Natural killer cell (primary cell): ENCODE data around the gene MPPED1. TPM values are rescaled to one million over a fixed set of nuclear protein-coding genes. Genes with fewer than 3 reads are reported as not detected.

Experiments used
- ATAC-seq, 3 donors: fragments of 150-1000 bp in 2 of 3; fragments of 200-7000 bp in 1 of 3; cut with Tn5 transposase; 1 replicate in 1 of 3; 2 replicates in 2 of 3; pipeline ENCODE4 v1.10.0; 2021; ENCODE audit warnings: mild to moderate bottlenecking in 2 of 3, moderate library complexity in 2 of 3
- DNase-seq, 2 donors: peaks; one replicate each; pipeline versions ENCODE4 v3.0.0 to v3.0.0-alpha.2; 2013 to 2021; ENCODE audit warnings: mixed read lengths in 1 of 2
- H3K27ac ChIP-seq: one replicate; pipeline ENCODE4 v1.5.1; 2013; ENCODE audit warnings: mild to moderate bottlenecking, low read length
- H3K27me3 ChIP-seq: one replicate; pipeline ENCODE4 v1.6.1; 2013; ENCODE audit warnings: low read length; ENCODE audit not compliant: control insufficient read depth, insufficient read depth
- H3K36me3 ChIP-seq: one replicate; pipeline ENCODE4 v1.6.1; 2013; ENCODE audit warnings: low read length; ENCODE audit not compliant: control insufficient read depth, insufficient read depth
- H3K4me1 ChIP-seq: one replicate; pipeline ENCODE4 v1.6.1; 2013; ENCODE audit warnings: low read length; ENCODE audit not compliant: control insufficient read depth, insufficient read depth
- H3K4me3 ChIP-seq: one replicate; pipeline ENCODE4 v1.5.1; 2013; ENCODE audit warnings: low read length
- H3K9me3 ChIP-seq: one replicate; pipeline ENCODE4 v1.6.1; 2013; ENCODE audit warnings: low read length; ENCODE audit not compliant: control insufficient read depth, insufficient read depth
- H3K27ac Mint-ChIP-seq, 2 donors: one replicate each; pipeline ENCODE4 v1.8.0; 2022; ENCODE audit warnings: mild to moderate bottlenecking in 2 of 2, mixed read lengths in 2 of 2, moderate library complexity in 1 of 2
- H3K27me3 Mint-ChIP-seq, 2 donors: one replicate each; pipeline ENCODE4 v1.8.0; 2022; ENCODE audit warnings: low read depth in 2 of 2, mixed read lengths in 2 of 2
- H3K36me3 Mint-ChIP-seq: one replicate; pipeline ENCODE4 v1.8.0; 2022; ENCODE audit warnings: mixed read lengths
- H3K4me1 Mint-ChIP-seq, 2 donors: one replicate each; pipeline ENCODE4 v1.8.0; 2022; ENCODE audit warnings: mixed read lengths in 2 of 2
- H3K4me3 Mint-ChIP-seq: one replicate; pipeline ENCODE4 v1.8.0; 2022; ENCODE audit warnings: mild to moderate bottlenecking, moderate library complexity, mixed read lengths
- H3K9me3 Mint-ChIP-seq, 2 donors: one replicate each; pipeline ENCODE4 v1.8.0; 2022; ENCODE audit warnings: mixed read lengths in 2 of 2
- CTCF ChIP-seq: fragments of 200-600 bp; IDR thresholded peaks from one replicate; pipeline ENCODE4 v1.8.0; 2022; ENCODE audit warnings: antibody characterized with exemption
- WGBS: methylation state at CpG from one replicate; pipeline ENCODE4 v1.1.7; 2013; ENCODE audit warnings: missing lambda C conversion rate; ENCODE audit not compliant: insufficient coverage; 5-methylcytosine and 5-hydroxymethylcytosine counted together
- intact Hi-C: fragments of 100-400 bp; cut with micrococcal nuclease; formaldehyde crosslinking; loops from one replicate; pipeline ENCODE4 v1.14.2; 2022
- total RNA-seq, 4 donors: library from RNA; stranded (reverse); fragments of 120-200 nt in 1 of 4; gene quantifications; one replicate each; pipeline versions ENCODE4 v1.2.3 to v1.2.4, GENCODE V29; 2013 to 2022

Gene MPPED1
- total RNA-seq, 3 donors from 2014 or later (not counting 1 experiment from before 2014, with no cell fraction given), result not detected

GRCh38 chr22:43481568-43482317, 69.9 kb downstream of the MPPED1 start:
- DNase-seq (peak in 1 of 2 donors; percentile 47), ATAC-seq (peak in 2 of 3 donors; percentile 52 to 62)
- WGBS, result 21% methylated on average over 16 of the region's 18 CpGs
- Histone ChIP-seq H3K36me3 (no peaks in the 10 kb centered on the region), H3K27me3 (no peaks in the 10 kb centered on the region), H3K4me3 (peak overlapping the region; percentile 19), H3K4me1 (peaks cover 24% of the 10 kb centered on the region), H3K9me3 (no peaks in the 10 kb centered on the region), H3K27ac (peak overlapping the region; percentile 8)
- peak overlapping the region in 1 of 2 donors; percentile 86 for H3K27ac Mint-ChIP-seq
- peak overlapping the region; percentile 45 for H3K4me3 Mint-ChIP-seq
- peaks cover 0 to 21% of the 10 kb centered on the region in 2 donors for H3K4me1 Mint-ChIP-seq
- TF ChIP-seq CTCF, result no peak
- intact Hi-C loops, result no loop called here
- no peaks in the 10 kb centered on the region for H3K36me3 Mint-ChIP-seq
- H3K9me3 Mint-ChIP-seq, result no peaks in the 10 kb centered on the region
- no peaks in the 10 kb centered on the region for H3K27me3 Mint-ChIP-seq

GRCh38 chr22:43482318-43482625, 70.5 kb downstream of the MPPED1 start:
- no peak overlapping the region for H3K27ac Mint-ChIP-seq
- no peak for TF ChIP-seq CTCF
- DNase-seq (no peak), ATAC-seq (no peak)
- Histone ChIP-seq H3K4me3 (no peak overlapping the region), H3K9me3 (no peaks in the 10 kb centered on the region), H3K4me1 (peaks cover 24% of the 10 kb centered on the region), H3K27me3 (no peaks in the 10 kb centered on the region), H3K27ac (no peak overlapping the region), H3K36me3 (no peaks in the 10 kb centered on the region)
- WGBS, result 70% methylated on average over 8 of the region's 8 CpGs
- H3K4me3 Mint-ChIP-seq, result no peak overlapping the region
- no peaks in the 10 kb centered on the region for H3K27me3 Mint-ChIP-seq
- peaks cover 0 to 21% of the 10 kb centered on the region in 2 donors for H3K4me1 Mint-ChIP-seq
- intact Hi-C loops, result no loop called here
- H3K36me3 Mint-ChIP-seq, result no peaks in the 10 kb centered on the region
- H3K9me3 Mint-ChIP-seq, result no peaks in the 10 kb centered on the region

- no peak for ATAC-seq
- peaks cover 0 to 21% of the 10 kb centered on the region in 2 donors for H3K4me1 Mint-ChIP-seq
These were observed 71.5 kb downstream of the MPPED1 start for GRCh38 chr22:43483266-43483665.

More at GRCh38 chr22:43483266-43483665, 71.5 kb downstream of the MPPED1 start:
- intact Hi-C loops, result no loop called here
- Histone ChIP-seq H3K36me3 (no peaks in the 10 kb centered on the region), H3K27me3 (no peaks in the 10 kb centered on the region), H3K4me3 (no peak overlapping the region), H3K4me1 (peaks cover 24% of the 10 kb centered on the region), H3K27ac (no peak overlapping the region), H3K9me3 (no peaks in the 10 kb centered on the region)
- Mint-ChIP-seq H3K36me3 (no peaks in the 10 kb centered on the region), H3K27me3 (no peaks in the 10 kb centered on the region), H3K27ac (no peak overlapping the region), H3K9me3 (no peaks in the 10 kb centered on the region), H3K4me3 (no peak overlapping the region)
- no peak for TF ChIP-seq CTCF
- WGBS, result 89% methylated on average over 13 of the region's 13 CpGs
- no peak for DNase-seq
